ENCODE measurements around the gene NMT1.

DNA sequence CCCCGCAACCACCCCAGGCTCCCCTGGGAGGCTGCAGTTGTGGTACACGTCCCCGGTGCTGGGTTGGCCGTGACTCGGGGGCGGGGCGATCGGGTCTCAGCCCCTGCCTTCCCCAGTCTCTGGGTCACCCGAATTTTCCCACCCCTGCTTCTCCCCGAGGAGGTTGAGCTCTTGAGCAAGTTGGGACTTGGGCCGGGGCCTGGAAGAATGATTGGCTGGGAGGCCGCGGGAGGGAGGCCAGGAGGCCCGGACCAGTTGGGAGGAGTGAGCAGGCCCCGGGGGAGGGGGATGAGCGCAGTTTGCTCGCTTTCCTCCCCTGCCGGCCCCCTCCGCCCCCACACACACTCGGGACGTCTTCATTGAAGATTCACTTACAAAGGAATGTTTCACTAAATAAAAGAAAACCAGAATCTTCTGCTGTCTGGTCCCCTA is 82.7 kb downstream of the NMT1 start:
- TF ChIP-seq CTCF (IDR thresholded peaks at IDR 0.05 in 2 of 3, conservative IDR thresholded peaks at IDR 0.05 in 1 of 3; ENCODE audit: borderline replicate concordance in 1 of 3, insufficient read depth in 1 of 3, low read depth in 2 of 3, low read length in 2 of 3) (no peak), EZH2phosphoT487 (IDR thresholded peaks at IDR 0.05; ENCODE audit: borderline replicate concordance) (no peak), CEBPB (IDR thresholded peaks at IDR 0.05; ENCODE audit: low read depth) (no peak), MAX (IDR thresholded peaks at IDR 0.05) (no peak), EGR1 (IDR thresholded peaks at IDR 0.05; ENCODE audit: low read depth) (no peak), RAD21 (IDR thresholded peaks at IDR 0.05; ENCODE audit: low read depth) (no peak), ZBTB33 (IDR thresholded peaks at IDR 0.05; ENCODE audit: extremely low read depth, insufficient replicate concordance, low read length) (no peak), EZH2 (IDR thresholded peaks at IDR 0.05) (no peak), SIN3A (IDR thresholded peaks at IDR 0.05; ENCODE audit: low read depth) (no peak)

All from HCT116 (cell line).